ENCODE data around the gene METTL22. TPM values are rescaled to one million over a fixed set of nuclear protein-coding genes. Genes with fewer than 3 reads are reported as not detected.

Gene METTL22
- polyA plus RNA-seq, 1 of the 3 experiments (the other 2 are of a cell fraction): 38.3 TPM

DNA sequence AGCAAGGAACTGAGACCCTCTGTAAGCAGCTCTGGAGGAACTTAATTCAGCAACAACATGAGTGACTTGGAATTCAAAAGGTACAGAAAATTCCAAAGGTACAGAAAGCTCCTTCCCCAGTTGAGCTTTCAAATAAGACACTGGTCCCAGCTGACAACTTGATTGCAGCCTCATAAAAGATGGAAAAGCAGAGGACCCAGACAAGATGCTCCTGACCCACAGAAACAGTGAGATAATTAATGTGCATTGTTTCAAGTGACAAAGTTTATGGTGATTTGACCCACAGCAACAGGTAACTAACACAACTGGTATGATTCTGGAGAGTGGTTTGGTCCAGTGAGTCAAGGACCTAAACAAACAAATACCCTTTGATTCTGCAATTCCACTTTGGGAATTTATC, 15.9 kb upstream of the METTL22 start:
- Histone ChIP-seq H3K9me2 (no peaks in the 10 kb centered on the region), H3K9ac (no peak overlapping the region)
- POLR2A ChIA-PET: no interaction called here

More for the DNA sequence above, 15.9 kb upstream of the METTL22 start:
- DNase-seq: no peak
- no peaks in the 10 kb centered on the region for H3K27me3 ChIP-seq (ENCODE audit: insufficient read depth)
- H4K20me1 ChIP-seq (ENCODE audit: insufficient read depth): no peaks in the 10 kb centered on the region
- no peak overlapping the region for H3K4me3 ChIP-seq (ENCODE audit: low read depth in 2 of 2, low read length in 1 of 2)
- H3K9me3 ChIP-seq: no peaks in the 10 kb centered on the region
- H3K36me3 ChIP-seq (replicated peaks in 1 of 2; ENCODE audit: control insufficient read depth in 1 of 2, insufficient read depth in 2 of 2, low read length in 1 of 2): no peaks in the 10 kb centered on the region
- CTCF ChIA-PET: interaction anchor here (0.7 to 0.9 kb wide), 3 partner anchors 33 to 38 kb away, joined by 3 read pairs; no protein-coding TSS in a partner anchor
- no peak overlapping the region for H2AFZ ChIP-seq (ENCODE audit: low read depth)
- H3F3A ChIP-seq (replicated peaks; ENCODE audit: insufficient read depth): no peaks in the 10 kb centered on the region
- H3K4me1 ChIP-seq (ENCODE audit: control insufficient read depth in 1 of 2, insufficient read depth in 2 of 2, low read depth in 1 of 2, low read length in 1 of 2): no peaks in the 10 kb centered on the region
- no peak overlapping the region for H3K4me2 ChIP-seq
- TF ChIP-seq MXI1 (IDR thresholded peaks at IDR 0.05; ENCODE audit: low read depth, low read length): no peak
- TF ChIP-seq, protein P1, sequence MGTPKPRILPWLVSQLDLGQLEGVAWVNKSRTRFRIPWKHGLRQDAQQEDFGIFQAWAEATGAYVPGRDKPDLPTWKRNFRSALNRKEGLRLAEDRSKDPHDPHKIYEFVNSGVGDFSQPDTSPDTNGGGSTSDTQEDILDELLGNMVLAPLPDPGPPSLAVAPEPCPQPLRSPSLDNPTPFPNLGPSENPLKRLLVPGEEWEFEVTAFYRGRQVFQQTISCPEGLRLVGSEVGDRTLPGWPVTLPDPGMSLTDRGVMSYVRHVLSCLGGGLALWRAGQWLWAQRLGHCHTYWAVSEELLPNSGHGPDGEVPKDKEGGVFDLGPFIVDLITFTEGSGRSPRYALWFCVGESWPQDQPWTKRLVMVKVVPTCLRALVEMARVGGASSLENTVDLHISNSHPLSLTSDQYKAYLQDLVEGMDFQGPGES (IDR thresholded peaks at IDR 0.05; ENCODE audit: low read depth, low read length): no peak
- TF ChIP-seq NFIC (IDR thresholded peaks at IDR 0.05; ENCODE audit: borderline replicate concordance): no peak
- TF ChIP-seq FOXM1 (IDR thresholded peaks at IDR 0.05; ENCODE audit: low read depth): no peak
- no peak for TF ChIP-seq GATA2 (CRISPR knock-in tag; IDR thresholded peaks at IDR 0.05)
- no peak for TF ChIP-seq MEF2A (IDR thresholded peaks at IDR 0.05; ENCODE audit: borderline replicate concordance, low read depth)
- no peak for TF ChIP-seq EZH2phosphoT487 (IDR thresholded peaks at IDR 0.05; ENCODE audit: borderline replicate concordance, low read depth)
- no peak for TF ChIP-seq YY1 (IDR thresholded peaks at IDR 0.05; ENCODE audit: low read depth)
- no peak for TF ChIP-seq FOSL2 (IDR thresholded peaks at IDR 0.05; ENCODE audit: borderline replicate concordance, low read depth)
- TF ChIP-seq, protein P2, sequence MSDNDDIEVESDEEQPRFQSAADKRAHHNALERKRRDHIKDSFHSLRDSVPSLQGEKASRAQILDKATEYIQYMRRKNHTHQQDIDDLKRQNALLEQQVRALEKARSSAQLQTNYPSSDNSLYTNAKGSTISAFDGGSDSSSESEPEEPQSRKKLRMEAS (IDR thresholded peaks at IDR 0.05; ENCODE audit: low read depth): no peak
- TF ChIP-seq RFX5 (IDR thresholded peaks at IDR 0.05; ENCODE audit: low read length): no peak
- TF ChIP-seq, protein P3, sequence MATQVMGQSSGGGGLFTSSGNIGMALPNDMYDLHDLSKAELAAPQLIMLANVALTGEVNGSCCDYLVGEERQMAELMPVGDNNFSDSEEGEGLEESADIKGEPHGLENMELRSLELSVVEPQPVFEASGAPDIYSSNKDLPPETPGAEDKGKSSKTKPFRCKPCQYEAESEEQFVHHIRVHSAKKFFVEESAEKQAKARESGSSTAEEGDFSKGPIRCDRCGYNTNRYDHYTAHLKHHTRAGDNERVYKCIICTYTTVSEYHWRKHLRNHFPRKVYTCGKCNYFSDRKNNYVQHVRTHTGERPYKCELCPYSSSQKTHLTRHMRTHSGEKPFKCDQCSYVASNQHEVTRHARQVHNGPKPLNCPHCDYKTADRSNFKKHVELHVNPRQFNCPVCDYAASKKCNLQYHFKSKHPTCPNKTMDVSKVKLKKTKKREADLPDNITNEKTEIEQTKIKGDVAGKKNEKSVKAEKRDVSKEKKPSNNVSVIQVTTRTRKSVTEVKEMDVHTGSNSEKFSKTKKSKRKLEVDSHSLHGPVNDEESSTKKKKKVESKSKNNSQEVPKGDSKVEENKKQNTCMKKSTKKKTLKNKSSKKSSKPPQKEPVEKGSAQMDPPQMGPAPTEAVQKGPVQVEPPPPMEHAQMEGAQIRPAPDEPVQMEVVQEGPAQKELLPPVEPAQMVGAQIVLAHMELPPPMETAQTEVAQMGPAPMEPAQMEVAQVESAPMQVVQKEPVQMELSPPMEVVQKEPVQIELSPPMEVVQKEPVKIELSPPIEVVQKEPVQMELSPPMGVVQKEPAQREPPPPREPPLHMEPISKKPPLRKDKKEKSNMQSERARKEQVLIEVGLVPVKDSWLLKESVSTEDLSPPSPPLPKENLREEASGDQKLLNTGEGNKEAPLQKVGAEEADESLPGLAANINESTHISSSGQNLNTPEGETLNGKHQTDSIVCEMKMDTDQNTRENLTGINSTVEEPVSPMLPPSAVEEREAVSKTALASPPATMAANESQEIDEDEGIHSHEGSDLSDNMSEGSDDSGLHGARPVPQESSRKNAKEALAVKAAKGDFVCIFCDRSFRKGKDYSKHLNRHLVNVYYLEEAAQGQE (IDR thresholded peaks at IDR 0.05; ENCODE audit: low read depth, low read length): no peak
- TF ChIP-seq, protein P4, sequence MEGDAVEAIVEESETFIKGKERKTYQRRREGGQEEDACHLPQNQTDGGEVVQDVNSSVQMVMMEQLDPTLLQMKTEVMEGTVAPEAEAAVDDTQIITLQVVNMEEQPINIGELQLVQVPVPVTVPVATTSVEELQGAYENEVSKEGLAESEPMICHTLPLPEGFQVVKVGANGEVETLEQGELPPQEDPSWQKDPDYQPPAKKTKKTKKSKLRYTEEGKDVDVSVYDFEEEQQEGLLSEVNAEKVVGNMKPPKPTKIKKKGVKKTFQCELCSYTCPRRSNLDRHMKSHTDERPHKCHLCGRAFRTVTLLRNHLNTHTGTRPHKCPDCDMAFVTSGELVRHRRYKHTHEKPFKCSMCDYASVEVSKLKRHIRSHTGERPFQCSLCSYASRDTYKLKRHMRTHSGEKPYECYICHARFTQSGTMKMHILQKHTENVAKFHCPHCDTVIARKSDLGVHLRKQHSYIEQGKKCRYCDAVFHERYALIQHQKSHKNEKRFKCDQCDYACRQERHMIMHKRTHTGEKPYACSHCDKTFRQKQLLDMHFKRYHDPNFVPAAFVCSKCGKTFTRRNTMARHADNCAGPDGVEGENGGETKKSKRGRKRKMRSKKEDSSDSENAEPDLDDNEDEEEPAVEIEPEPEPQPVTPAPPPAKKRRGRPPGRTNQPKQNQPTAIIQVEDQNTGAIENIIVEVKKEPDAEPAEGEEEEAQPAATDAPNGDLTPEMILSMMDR (IDR thresholded peaks at IDR 0.05): no peak
- TF ChIP-seq, protein P5, sequence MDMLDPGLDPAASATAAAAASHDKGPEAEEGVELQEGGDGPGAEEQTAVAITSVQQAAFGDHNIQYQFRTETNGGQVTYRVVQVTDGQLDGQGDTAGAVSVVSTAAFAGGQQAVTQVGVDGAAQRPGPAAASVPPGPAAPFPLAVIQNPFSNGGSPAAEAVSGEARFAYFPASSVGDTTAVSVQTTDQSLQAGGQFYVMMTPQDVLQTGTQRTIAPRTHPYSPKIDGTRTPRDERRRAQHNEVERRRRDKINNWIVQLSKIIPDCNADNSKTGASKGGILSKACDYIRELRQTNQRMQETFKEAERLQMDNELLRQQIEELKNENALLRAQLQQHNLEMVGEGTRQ (IDR thresholded peaks at IDR 0.05; ENCODE audit: borderline replicate concordance, low read depth, low read length): no peak
- no peaks in the 10 kb centered on the region for H3K79me2 ChIP-seq (ENCODE audit: insufficient read depth)
- H3K27ac ChIP-seq (ENCODE audit: low read depth in 2 of 2, low read length in 1 of 2): no peak overlapping the region
